Measurements from ENCODE around the gene RAB7B.

GRCh38 chr1:205934788-205935187, 68.4 kb downstream of the RAB7B start:
- TF ChIP-seq POLR2AphosphoS5 (IDR thresholded peaks at IDR 0.05): no peak
- no peak for TF ChIP-seq CTCF (IDR thresholded peaks at IDR 0.05)
- no peak for TF ChIP-seq POLR2A (IDR thresholded peaks at IDR 0.05)
